Activated CD4-positive, alpha-beta T cell treated with anti-CD3 and anti-CD28 coated beads, Interleukin-2, amount 50 U/mL, for 1 hour (primary cell): Measurements from ENCODE around the gene SFI1.
A peak's percentile ranks its signal among the peaks of the same experiment; 100 is the strongest.
"Not testable (repeated sequence)": the region's sequence is repeated elsewhere in the genome, so short reads cannot be mapped to it uniquely, and the experiment has no call there.

Source experiments
- DNase-seq: peaks from one replicate; pipeline ENCODE4 v3.0.0-alpha.2; 2020

SFI1 gene

DNA sequence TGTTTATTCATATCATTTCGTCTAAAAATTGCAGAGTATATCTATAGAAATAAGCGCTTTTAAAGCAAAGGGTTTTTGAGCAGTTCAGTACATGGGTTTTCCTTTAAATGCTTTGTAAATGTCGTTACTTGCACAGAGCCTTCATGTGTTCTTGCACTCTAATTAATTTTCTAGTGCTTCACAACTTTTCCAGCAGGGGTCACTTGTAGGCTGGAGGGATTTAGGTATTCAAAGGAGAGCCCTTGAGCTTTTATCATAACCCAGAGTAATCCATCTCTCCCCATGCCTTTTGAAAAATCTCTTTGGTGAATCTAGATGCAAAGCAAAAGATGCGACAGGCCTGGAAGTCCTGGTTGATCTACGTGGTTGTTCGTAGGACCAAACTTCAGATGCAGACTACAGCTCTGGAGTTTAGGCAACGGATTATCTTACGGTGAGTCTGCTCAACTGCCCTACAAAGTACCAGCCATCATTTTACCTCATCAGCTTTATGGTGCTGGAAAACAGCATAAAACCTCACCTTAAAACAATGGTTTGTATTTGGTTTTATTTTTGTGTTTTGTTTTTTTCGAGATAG, 60.4 kb downstream of the SFI1 start:
- DNase-seq: no peak

DNA sequence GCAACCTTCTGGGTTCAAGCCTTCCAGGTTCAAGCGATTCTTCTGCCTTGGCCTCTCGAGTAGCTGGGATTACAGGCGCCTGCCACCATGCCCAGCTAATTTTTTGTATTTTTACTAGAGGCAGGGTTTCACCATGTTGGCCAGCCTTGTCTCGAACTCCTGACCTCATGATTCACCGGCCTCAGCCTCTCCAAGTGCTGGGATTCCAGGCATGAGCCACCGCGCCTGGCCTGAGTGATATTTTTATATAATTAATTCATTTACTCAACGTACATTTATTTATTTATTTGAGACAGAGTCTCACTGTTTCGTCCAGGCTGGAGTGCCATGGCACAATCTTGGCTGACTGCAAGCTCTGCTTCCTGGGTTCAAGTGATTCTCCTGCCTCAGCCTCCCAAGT, 62.2 kb downstream of the SFI1 start:
- DNase-seq: not testable (repeated sequence)

DNA sequence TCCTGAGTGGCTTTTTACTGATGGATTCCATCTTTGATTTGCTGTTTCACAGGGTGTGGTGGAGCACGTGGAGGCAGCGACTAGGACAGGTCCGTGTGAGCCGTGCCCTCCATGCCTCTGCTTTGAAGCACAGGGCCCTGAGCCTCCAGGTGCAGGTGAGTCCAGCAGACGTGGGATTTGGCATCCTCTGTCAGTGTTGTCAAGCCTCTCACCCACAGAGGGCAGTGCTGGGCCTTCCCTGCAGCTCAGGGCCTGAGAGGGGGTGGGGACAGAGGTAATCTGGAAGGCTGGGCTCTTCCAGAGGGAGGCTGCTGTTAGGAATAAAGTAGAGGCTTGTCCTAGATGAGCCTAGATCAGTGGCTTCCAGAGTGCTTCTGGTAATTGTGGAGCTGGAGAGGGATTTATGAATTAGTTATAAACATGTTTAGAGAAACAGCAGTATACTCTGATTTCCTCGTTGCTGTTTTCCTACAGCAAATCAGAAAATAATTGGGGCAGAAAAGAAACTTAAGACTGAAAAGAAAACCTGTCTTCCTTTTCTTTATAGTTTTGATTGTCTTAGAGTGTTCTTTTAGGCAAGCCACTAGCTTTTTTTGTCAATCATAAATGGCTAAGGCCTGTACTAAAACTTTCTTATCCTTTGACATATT, 65.0 kb downstream of the SFI1 start:
- peak; percentile 41 for DNase-seq

DNA sequence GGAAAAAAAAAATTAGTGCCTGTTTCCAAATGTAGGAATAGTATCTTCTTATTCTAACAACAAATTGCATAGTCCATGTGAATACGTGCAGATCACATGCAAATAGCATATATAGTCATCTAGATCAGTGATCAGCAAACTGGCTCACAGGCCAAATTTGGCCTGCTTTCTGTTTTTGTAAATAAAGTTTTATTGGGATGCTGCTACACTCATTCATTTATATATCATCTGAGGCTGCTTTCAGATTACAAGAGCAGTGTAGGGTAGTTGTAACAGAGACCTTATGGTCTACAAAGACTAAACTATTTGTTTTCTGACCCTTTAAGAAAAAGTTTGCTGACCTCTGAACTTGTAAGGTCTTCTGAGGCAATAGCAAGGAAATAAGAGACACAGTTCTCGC, 65.6 kb downstream of the SFI1 start:
- no peak for DNase-seq

DNA sequence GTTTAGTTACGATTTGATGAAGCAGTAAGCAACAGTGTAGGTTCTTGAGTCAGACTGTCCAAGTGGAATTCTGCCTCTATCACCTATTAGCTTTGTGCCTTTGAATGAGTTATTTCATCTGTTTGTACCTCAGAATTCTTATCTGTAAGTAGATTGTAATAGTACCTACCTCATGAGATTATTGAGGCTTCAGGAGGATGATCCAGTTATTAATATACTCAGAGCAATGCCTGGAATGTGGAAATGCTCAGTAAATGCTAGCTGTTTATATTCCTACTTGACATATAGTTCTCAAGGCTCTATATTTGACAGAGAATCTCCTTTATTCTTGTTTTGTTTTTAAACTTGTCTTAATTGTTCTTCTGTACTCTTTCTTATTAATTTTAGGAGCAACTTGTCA, 70.1 kb downstream of the SFI1 start:
- DNase-seq: no peak

DNA sequence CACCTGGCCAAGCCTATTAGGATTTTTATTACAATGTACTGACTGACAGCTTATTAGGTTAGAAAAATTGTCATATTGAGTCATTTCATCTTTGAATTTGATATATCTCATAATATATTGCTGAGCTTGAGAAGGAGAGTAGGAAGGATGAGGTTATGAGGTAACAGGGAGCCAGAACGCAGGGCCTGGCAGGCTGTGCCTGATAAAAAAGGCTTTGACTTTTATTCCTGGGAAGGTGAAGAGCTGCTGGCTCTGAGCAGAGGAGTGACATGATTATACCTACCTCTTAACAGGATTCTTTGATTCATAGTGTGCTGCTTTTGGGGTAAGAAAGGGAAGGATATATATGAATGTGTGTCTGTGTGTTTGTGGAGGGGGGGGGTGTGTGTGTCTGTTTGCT, 70.9 kb downstream of the SFI1 start:
- DNase-seq: no peak

GRCh38 chr22:31567702-31568101, 71.4 kb downstream of the SFI1 start:
- DNase-seq: no peak

- no peak for DNase-seq
These were observed 72.8 kb downstream of the SFI1 start for GRCh38 chr22:31569126-31569525.

DNA sequence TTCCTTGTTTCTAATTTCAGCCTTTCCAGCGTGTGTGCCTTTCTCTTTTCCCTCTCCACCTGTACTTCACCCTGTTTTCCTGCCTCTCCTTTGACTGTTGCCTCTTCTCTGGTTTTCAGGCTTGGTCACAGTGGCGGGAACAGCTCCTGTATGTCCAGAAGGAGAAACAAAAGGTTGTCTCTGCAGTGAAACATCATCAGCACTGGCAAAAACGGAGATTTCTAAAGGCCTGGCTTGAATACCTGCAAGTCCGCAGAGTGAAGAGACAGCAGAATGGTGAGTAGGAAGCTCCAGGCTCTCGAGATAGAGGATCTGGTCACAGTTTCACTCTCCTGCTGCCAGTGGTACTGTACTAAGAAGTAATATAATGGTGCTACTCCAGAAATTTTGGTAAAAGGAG, 76.6 kb downstream of the SFI1 start:
- no peak for DNase-seq

DNA sequence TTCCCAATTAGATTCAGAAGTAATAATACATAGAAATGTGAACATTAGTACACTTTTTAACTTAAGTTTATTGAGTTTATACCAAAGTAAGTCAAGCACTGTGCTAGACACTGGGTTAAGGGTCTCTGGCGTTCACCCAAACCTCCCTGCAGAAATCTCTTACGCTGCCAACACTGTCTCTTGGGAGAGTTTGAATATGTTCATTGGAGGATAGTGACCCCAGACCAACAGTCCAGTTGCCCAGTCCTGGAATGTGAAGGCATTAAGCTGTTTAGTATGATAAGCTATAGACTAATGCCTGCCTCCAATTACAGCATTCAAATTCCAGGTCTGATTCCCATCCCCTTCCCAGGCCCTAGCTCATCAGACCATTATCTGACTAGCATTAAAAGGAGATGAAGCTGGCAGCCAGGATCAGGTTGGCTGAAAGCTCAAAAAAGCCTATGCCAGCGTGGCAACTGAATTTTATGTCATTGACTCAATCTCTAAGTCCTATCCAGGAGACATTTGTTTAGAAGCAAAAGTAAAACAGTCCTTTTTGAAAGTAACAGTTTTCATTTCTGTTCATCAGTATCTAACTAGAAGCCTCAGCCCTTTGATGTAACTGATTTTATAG, 77.8 kb downstream of the SFI1 start:
- no peak for DNase-seq

- DNase-seq: no peak
These were observed 78.9 kb downstream of the SFI1 start for GRCh38 chr22:31575190-31575589.

- DNase-seq: no peak
These were observed 81.4 kb downstream of the SFI1 start for GRCh38 chr22:31577711-31578110.

DNA sequence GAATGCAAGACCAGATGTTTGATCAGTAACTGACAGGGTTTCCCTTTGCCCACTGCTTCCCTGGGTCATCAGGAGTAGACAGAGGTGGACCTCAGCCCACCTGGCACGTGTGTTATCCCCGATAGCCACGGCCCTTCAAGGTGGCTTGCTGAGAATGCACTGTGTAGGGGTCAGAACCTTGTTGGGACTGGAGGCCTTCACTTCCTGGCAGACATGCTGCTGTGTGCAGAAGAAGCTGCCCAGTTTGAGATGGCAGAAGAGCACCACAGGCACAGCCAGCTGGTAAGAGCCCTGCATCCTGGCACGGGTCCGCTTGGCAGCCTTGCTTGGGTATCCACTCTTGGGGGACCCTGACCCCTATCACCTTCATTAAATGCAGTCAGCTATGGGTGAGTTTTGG, 81.8 kb downstream of the SFI1 start:
- DNase-seq: no peak

DNA sequence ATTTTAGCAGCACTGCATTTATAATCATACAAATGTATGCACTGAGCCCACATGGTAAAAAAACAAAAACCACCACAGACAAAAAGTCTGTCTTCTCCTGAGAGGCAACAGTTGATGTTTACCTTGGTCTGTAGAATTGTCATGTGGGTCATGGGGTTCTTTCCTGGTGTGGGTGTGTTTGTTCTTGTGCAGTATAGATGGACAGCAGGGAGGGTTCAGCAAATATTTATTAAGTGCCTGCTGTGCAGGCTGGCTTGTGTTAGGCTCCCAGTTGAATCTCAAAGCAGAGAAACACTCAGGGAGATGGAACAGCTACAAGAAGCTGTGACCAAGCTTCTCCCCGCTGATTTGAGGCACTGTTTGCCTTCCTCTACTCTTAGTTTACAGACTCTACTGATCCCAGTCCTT, 83.5 kb downstream of the SFI1 start:
- no peak for DNase-seq

DNA sequence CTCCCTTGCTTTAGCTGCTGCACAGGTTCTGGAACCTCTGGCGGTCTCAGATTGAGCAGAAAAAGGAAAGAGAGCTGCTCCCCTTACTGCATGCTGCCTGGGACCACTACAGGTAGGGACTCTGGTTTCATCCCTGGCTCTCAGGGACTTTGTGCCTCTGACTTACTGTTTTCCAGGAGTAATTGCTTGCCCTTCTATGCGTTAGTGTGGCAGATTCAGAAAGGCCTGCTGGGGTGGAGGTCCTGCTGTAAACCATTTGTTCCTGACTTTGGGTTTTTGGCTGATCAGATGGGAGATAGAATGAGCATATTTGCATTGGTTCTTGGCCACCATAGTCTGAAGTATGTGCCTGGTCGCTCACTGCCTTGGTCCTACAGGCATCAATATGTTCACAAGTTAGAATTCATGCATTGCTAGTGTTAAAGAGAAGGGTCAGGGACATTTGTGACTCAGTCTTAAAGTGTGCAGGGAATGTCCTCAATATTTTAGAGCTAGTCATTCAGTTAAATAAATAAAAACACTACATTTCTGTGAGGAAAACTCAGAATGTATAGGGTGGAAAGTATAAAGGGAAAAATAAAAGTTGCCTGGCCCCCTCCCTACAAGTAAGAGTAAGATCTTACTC, 87.6 kb downstream of the SFI1 start:
- DNase-seq: no peak

DNA sequence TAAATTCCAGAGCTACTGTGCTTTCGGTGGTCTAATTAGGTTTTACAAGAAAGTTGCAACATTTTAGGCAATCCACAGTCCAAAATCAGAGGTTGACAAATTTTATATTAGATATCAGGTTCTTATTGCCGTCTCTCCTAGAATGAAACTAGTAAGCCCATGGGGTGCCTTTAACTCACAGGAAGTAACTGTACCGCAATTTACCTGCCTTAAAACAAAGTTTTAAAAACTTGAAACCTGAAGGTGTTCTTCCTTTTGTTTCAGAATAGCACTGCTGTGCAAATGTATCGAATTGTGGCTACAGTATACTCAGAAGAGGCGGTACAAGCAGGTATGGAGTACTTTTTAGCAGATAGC, 88.4 kb downstream of the SFI1 start:
- no peak for DNase-seq

DNA sequence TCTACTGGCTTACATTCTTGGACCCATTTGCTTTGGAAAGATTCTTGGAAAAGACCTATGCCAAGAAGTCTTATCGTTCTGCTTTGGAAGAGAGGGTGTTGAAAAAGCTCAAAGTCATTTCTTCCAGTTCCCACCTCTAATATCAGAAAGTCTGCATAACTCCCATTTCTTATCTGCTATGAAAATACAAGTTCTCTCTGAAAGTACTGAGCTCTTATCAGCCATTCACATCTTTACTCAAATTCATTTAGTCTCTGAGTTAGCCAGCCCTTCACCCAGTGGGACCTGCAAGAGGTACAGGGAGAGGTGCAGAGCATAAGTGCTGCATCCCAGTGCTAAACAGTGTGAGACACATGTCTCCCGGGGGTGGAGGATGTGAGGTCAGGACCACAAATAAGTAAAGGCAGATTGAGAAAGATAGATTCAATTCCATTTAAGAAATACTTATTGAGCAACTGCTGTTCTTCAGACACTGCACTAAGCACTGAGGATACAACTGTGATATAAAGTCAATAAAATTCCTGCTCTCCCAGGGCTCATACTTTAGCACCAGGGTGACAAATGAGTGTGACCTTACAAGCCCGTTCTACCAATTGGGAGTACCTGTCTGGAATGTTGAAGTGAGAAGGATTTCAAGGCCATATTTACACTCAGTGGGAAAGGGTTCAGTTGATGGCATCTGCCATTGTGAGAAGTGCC, 89.0 kb downstream of the SFI1 start:
- DNase-seq: no peak

DNA sequence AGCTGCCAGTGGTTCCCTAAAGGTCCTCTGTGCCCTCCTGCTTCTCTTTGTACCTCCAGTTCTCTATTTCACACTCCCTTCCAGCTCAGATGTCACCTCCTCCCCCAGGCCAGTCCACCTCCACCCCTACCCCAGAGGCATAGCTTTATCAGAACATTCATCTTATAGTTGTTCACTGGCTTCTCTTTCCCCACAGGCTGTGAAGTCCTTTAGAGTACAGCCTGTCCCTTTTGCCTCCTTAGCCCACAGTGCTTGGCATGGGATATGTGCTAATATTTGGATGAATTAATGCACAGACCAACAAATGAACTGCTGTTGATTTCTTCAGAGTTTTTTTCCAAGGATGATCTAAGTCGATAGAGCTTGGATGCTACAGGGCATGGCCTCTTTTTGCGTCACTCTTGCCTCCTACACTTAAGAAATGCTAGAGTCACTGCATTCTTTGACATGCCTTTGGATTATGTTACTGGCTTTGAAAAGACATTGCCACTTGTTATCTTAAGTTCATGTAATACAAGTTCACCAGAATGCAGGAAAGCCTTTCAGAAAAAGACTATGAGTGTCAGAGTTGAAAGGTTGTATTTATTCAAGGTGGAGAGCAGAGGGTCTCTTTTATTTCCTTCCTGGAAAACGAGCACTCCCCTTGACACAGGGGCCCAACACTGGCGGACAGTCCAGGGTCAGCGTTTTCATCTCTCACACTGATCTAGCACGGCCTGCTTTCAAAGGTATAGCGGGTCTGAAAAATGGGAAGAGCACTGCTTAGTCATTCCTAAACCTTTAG, 90.0 kb downstream of the SFI1 start:
- DNase-seq: no peak

GRCh38 chr22:31588970-31589675, 92.8 kb downstream of the SFI1 start:
- DNase-seq: no peak

DNA sequence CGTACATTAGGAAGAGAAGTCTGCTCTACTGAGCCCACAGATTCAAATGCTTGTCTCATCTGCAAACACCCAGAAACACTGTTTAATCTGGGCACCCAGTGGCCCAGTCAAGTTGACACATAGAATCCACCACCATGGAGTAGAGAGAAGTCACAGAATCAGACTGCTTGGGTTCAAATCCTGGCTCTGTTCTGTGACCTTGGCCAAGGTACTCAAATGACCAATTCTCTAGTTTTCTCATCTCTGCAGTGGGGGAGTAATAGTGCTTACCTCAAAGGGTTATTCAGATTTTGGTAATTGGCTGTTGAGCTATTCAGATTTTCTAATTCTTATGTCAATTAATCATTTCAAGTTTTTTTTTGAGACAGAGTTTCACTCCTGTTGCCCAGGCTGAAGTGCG, 93.8 kb downstream of the SFI1 start:
- not testable (repeated sequence) for DNase-seq

DNA sequence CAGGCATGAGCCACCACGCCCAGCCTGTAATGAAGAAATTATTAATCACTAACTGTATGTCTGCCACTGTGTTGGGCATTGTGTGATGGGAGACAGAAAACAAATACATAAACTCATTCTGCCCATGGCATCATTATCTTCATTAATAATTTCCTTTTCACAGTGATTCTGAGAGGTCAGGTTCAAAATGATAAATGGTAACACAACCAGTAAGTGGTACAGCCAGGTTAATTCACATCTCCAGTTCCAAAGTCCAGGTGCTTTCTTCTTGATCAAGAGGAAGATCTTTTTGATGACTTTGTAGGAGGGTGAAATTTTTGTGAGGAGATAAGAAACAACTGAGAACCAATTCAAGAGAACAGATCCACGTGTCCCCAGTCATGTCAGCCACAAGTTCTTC, 98.9 kb downstream of the SFI1 start:
- no peak for DNase-seq

GRCh38 chr22:31602259-31602952, 106.1 kb downstream of the SFI1 start:
- no peak for DNase-seq
